Peyer's patch (tissue), 4 donors: ENCODE data around the gene AMPD3.

Experiments
- CTCF ChIP-seq, 6 experiments: fragments of 450-650 bp in 4 of 6; fragments of 200-600 bp in 2 of 6; sonication (generic) in 1 of 6; IDR thresholded peaks; one replicate each; pipeline ENCODE4 v1.5.1; 2017 to 2019; ENCODE audit warnings: antibody characterized with exemption in 6 of 6, mild to moderate bottlenecking in 3 of 6, moderate library complexity in 1 of 6
- POLR2A ChIP-seq, 2 donors: fragments of 450-650 bp; IDR thresholded peaks; one replicate each; pipeline ENCODE4 v1.5.1; 2017; ENCODE audit warnings: antibody characterized with exemption in 2 of 2, mild to moderate bottlenecking in 2 of 2, moderate library complexity in 2 of 2

- TF ChIP-seq CTCF (IDR thresholded peaks at IDR 0.05) (no peak), POLR2A (IDR thresholded peaks at IDR 0.05) (no peak)
Measured at GRCh38 chr11:10502065-10502680, 47.1 kb downstream of the AMPD3 start.
